DOHH2 (cell line): ENCODE data around the gene EPS8L2.

Source experiments
- EZH2phosphoT487 ChIP-seq: fragments of 200-600 bp; sonication (generic); IDR thresholded peaks from 2 replicates; pipeline ENCODE4 v1.6.1; 2017; ENCODE audit warnings: borderline replicate concordance, mild to moderate bottlenecking, antibody characterized with exemption, low read length, moderate library complexity, mixed read lengths
- TF ChIP-seq, protein P1 (sequence below): fragments of 200-600 bp; sonication (generic); IDR thresholded peaks from one replicate; pipeline ENCODE4 v1.5.1; 2014; ENCODE audit warnings: antibody characterized with exemption, mild to moderate bottlenecking, low read depth, low read length; ENCODE audit not compliant: poor library complexity, severe bottlenecking

- TF ChIP-seq, protein P1, sequence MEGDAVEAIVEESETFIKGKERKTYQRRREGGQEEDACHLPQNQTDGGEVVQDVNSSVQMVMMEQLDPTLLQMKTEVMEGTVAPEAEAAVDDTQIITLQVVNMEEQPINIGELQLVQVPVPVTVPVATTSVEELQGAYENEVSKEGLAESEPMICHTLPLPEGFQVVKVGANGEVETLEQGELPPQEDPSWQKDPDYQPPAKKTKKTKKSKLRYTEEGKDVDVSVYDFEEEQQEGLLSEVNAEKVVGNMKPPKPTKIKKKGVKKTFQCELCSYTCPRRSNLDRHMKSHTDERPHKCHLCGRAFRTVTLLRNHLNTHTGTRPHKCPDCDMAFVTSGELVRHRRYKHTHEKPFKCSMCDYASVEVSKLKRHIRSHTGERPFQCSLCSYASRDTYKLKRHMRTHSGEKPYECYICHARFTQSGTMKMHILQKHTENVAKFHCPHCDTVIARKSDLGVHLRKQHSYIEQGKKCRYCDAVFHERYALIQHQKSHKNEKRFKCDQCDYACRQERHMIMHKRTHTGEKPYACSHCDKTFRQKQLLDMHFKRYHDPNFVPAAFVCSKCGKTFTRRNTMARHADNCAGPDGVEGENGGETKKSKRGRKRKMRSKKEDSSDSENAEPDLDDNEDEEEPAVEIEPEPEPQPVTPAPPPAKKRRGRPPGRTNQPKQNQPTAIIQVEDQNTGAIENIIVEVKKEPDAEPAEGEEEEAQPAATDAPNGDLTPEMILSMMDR = no peak
- TF ChIP-seq EZH2phosphoT487 = no peak
These were observed 58.4 kb downstream of the EPS8L2 start for GRCh38 chr11:764322-765024.
